Measurements from ENCODE around the gene AKAP9.
"Not testable (repeated sequence)": the region's sequence is repeated elsewhere in the genome, so short reads cannot be mapped to it uniquely, and the experiment has no call there.

Gene AKAP9

GRCh38 chr7:91940572-91941341 is at the start of gene AKAP9:
Gene AKAP9 (plus strand): TSS chr7:91940862. CDS start chr7:91941100, 238 bp downstream.
- DNase-seq (ENCODE audit: low read depth in 2 of 2) = peak; percentile 75 to 85

GRCh38 chr7:91892099-91892705 is 48.5 kb upstream of the AKAP9 start:
- DNase-seq (ENCODE audit: low read depth in 2 of 2) = no peak

- DNase-seq (ENCODE audit: low read depth in 2 of 2) = no peak
Observed at GRCh38 chr7:91892821-91893340, 47.8 kb upstream of the AKAP9 start.

- not testable (repeated sequence) for DNase-seq (ENCODE audit: low read depth in 2 of 2)
Observed at GRCh38 chr7:91893699-91894098, 47.0 kb upstream of the AKAP9 start.

- no peak for DNase-seq (ENCODE audit: low read depth in 2 of 2)
Observed at GRCh38 chr7:91894781-91895480, 45.7 kb upstream of the AKAP9 start.

- DNase-seq (ENCODE audit: low read depth in 2 of 2) = no peak
Observed at GRCh38 chr7:91898240-91898992, 42.2 kb upstream of the AKAP9 start.

GRCh38 chr7:91899563-91899962 is 41.1 kb upstream of the AKAP9 start:
- no peak for DNase-seq (ENCODE audit: low read depth in 2 of 2)

GRCh38 chr7:91910171-91910570 is 30.5 kb upstream of the AKAP9 start:
- no peak for DNase-seq (ENCODE audit: low read depth in 2 of 2)

GRCh38 chr7:91911121-91911520 is 29.5 kb upstream of the AKAP9 start:
- DNase-seq (ENCODE audit: low read depth in 2 of 2) = no peak

- no peak for DNase-seq (ENCODE audit: low read depth in 2 of 2)
Observed at GRCh38 chr7:91912494-91912893, 28.2 kb upstream of the AKAP9 start.

- DNase-seq (ENCODE audit: low read depth in 2 of 2) = no peak
Observed at GRCh38 chr7:91913612-91914011, 27.1 kb upstream of the AKAP9 start.

- DNase-seq (ENCODE audit: low read depth in 2 of 2) = no peak
Observed at GRCh38 chr7:91915401-91916050, 25.1 kb upstream of the AKAP9 start.

- no peak for DNase-seq (ENCODE audit: low read depth in 2 of 2)
Observed at GRCh38 chr7:91916051-91916440, 24.6 kb upstream of the AKAP9 start.

GRCh38 chr7:91918356-91918755 is 22.3 kb upstream of the AKAP9 start:
- DNase-seq (ENCODE audit: low read depth in 2 of 2) = no peak

- DNase-seq (ENCODE audit: low read depth in 2 of 2) = no peak
Observed at GRCh38 chr7:91922857-91923256, 17.8 kb upstream of the AKAP9 start.

- DNase-seq (ENCODE audit: low read depth in 2 of 2) = no peak
Observed at GRCh38 chr7:91927912-91928311, 12.8 kb upstream of the AKAP9 start.

GRCh38 chr7:91929463-91929862 is 11.2 kb upstream of the AKAP9 start:
- DNase-seq (ENCODE audit: low read depth in 2 of 2) = no peak

GRCh38 chr7:91940171-91940570 is 491 bp upstream of the AKAP9 start:
- peak in 1 of 2 donors; percentile 16 for DNase-seq (ENCODE audit: low read depth in 2 of 2)

GRCh38 chr7:91941450-91941849 is 788 bp downstream of the AKAP9 start:
- peak in 1 of 2 donors; percentile 22 for DNase-seq (ENCODE audit: low read depth in 2 of 2)

- DNase-seq (ENCODE audit: low read depth in 2 of 2) = no peak
Observed at GRCh38 chr7:91942312-91942711, 1.6 kb downstream of the AKAP9 start.

- DNase-seq (ENCODE audit: low read depth in 2 of 2) = not testable (repeated sequence)
Observed at GRCh38 chr7:91944970-91945369, 4.3 kb downstream of the AKAP9 start.
